Measurements from ENCODE around the gene CD276. TPM values are rescaled to one million over a fixed set of nuclear protein-coding genes. Genes with fewer than 3 reads are reported as not detected.
A peak's percentile ranks its signal among the peaks of the same experiment; 100 is the strongest.
"Not testable (repeated sequence)": the region's sequence is repeated elsewhere in the genome, so short reads cannot be mapped to it uniquely, and the experiment has no call there.

The CD276 gene
- total RNA-seq, 2 experiments from 2014 or later: not detected

GRCh38 chr15:73697033-73697467 is 12.9 kb downstream of the CD276 start:
- peak overlapping the region; percentile 10 for H3K27ac Mint-ChIP-seq
- DNase-seq: peak; percentile 47 to 90 (median 70)
- H3K4me1 Mint-ChIP-seq (ENCODE audit: low read depth): peaks cover 26% of the 10 kb centered on the region
- H3K4me1 ChIP-seq (ENCODE audit: insufficient read depth, low read length): peaks cover 26% of the 10 kb centered on the region
- no peaks in the 10 kb centered on the region for H3K9me3 ChIP-seq (ENCODE audit: control insufficient read depth in 1 of 2, insufficient read depth in 1 of 2, low read length in 2 of 2)
- ChIA-PET POLR2A (interaction anchor here (0.6 to 1.5 kb wide), 4 partner anchors 11 to 1321 kb away, joined by 3 to 5 read pairs (median 3); partner anchors contain the start of genes CD276 and HEXA), CTCF (interaction anchor here (0.6 to 5.2 kb wide), 3 partner anchors 19 to 68 kb away, joined by 3 to 67 read pairs (median 4); no protein-coding TSS in a partner anchor)
- ATAC-seq (ENCODE audit: poor library complexity): peak; percentile 92
- H3K27ac ChIP-seq (ENCODE audit: low read depth in 1 of 2, low read length in 2 of 2): no peak overlapping the region
- H3K4me3 ChIP-seq (ENCODE audit: low read length): no peak overlapping the region
- peak overlapping the region; percentile 34 for H3K4me3 Mint-ChIP-seq
- intact Hi-C loops (cut with DNase I, micrococcal nuclease): loop anchor here in 1 of 2 experiments (5.0 kb wide), 1 partner anchor 900 kb away; no protein-coding TSS in a partner anchor
- no peaks in the 10 kb centered on the region for H3K36me3 ChIP-seq (ENCODE audit: insufficient read depth, low read length)
- peaks cover 65% of the 10 kb centered on the region for H3K27me3 Mint-ChIP-seq
- H3K9me3 Mint-ChIP-seq: no peaks in the 10 kb centered on the region
- H3K36me3 Mint-ChIP-seq (ENCODE audit: low read depth): no peaks in the 10 kb centered on the region
- peaks cover 12 to 41% of the 10 kb centered on the region in 2 experiments for H3K27me3 ChIP-seq (ENCODE audit: control insufficient read depth in 1 of 2, insufficient read depth in 2 of 2, low read length in 2 of 2)
- no peak for TF ChIP-seq CTCF (IDR thresholded peaks at IDR 0.05)

GRCh38 chr15:73699249-73700040 is 15.3 kb downstream of the CD276 start:
- H3K27ac Mint-ChIP-seq: no peak overlapping the region
- H3K4me1 Mint-ChIP-seq (ENCODE audit: low read depth): peaks cover 26% of the 10 kb centered on the region
- H3K9me3 Mint-ChIP-seq: no peaks in the 10 kb centered on the region
- TF ChIP-seq CTCF (IDR thresholded peaks at IDR 0.05): no peak
- Histone ChIP-seq H3K27me3 (ENCODE audit: control insufficient read depth in 1 of 2, insufficient read depth in 2 of 2, low read length in 2 of 2) (peaks cover 12 to 33% of the 10 kb centered on the region in 2 experiments), H3K4me1 (ENCODE audit: insufficient read depth, low read length) (peaks cover 26% of the 10 kb centered on the region), H3K27ac (ENCODE audit: low read depth in 1 of 2, low read length in 2 of 2) (no peak overlapping the region), H3K36me3 (ENCODE audit: insufficient read depth, low read length) (no peaks in the 10 kb centered on the region), H3K4me3 (ENCODE audit: low read length) (no peak overlapping the region), H3K9me3 (ENCODE audit: control insufficient read depth in 1 of 2, insufficient read depth in 1 of 2, low read length in 2 of 2) (no peaks in the 10 kb centered on the region)
- ChIA-PET CTCF (interaction anchor here (0.6 to 5.2 kb wide), 10 partner anchors 8 to 458 kb away, joined by 3 to 67 read pairs (median 4); no protein-coding TSS in a partner anchor), POLR2A (interaction anchor here (1.1 to 1.5 kb wide), 2 partner anchors 22 to 139 kb away, joined by 6 read pairs; no protein-coding TSS in a partner anchor)
- DNase-seq: no peak
- no peak for ATAC-seq (ENCODE audit: poor library complexity)
- peaks cover 51% of the 10 kb centered on the region for H3K27me3 Mint-ChIP-seq
- no peak overlapping the region for H3K4me3 Mint-ChIP-seq
- intact Hi-C loops (cut with DNase I, micrococcal nuclease): loop anchor here (1.0 to 5.0 kb wide), 7 partner anchors 22 to 902 kb away; no protein-coding TSS in a partner anchor
- no peaks in the 10 kb centered on the region for H3K36me3 Mint-ChIP-seq (ENCODE audit: low read depth)

- Histone ChIP-seq H3K4me1 (ENCODE audit: insufficient read depth, low read length) (peaks cover 26% of the 10 kb centered on the region), H3K9me3 (ENCODE audit: control insufficient read depth in 1 of 2, insufficient read depth in 1 of 2, low read length in 2 of 2) (no peaks in the 10 kb centered on the region), H3K27ac (ENCODE audit: low read depth in 1 of 2, low read length in 2 of 2) (no peak overlapping the region), H3K27me3 (ENCODE audit: control insufficient read depth in 1 of 2, insufficient read depth in 2 of 2, low read length in 2 of 2) (peaks cover 5 to 25% of the 10 kb centered on the region in 2 experiments), H3K36me3 (ENCODE audit: insufficient read depth, low read length) (no peaks in the 10 kb centered on the region), H3K4me3 (ENCODE audit: low read length) (no peak overlapping the region)
- H3K27ac Mint-ChIP-seq: no peak overlapping the region
- peaks cover 31% of the 10 kb centered on the region for H3K4me1 Mint-ChIP-seq (ENCODE audit: low read depth)
- TF ChIP-seq CTCF (IDR thresholded peaks at IDR 0.05): peak; percentile 88
- no peaks in the 10 kb centered on the region for H3K9me3 Mint-ChIP-seq
- ChIA-PET CTCF (interaction anchor here (0.6 to 5.2 kb wide), 11 partner anchors 9 to 459 kb away, joined by 3 to 67 read pairs (median 4); no protein-coding TSS in a partner anchor), POLR2A (interaction anchor here (1.1 to 1.5 kb wide), 2 partner anchors 23 to 140 kb away, joined by 6 read pairs; no protein-coding TSS in a partner anchor)
- ATAC-seq (ENCODE audit: poor library complexity) (peak; percentile 44), DNase-seq (peak; percentile 61 to 90 (median 68))
- no peak overlapping the region for H3K4me3 Mint-ChIP-seq
- H3K36me3 Mint-ChIP-seq (ENCODE audit: low read depth): no peaks in the 10 kb centered on the region
- intact Hi-C loops (cut with DNase I, micrococcal nuclease): loop anchor here (1.0 to 5.0 kb wide), 6 partner anchors 23 to 459 kb away; no protein-coding TSS in a partner anchor
- H3K27me3 Mint-ChIP-seq: peaks cover 51% of the 10 kb centered on the region
These were observed 16.1 kb downstream of the CD276 start for GRCh38 chr15:73700041-73700842.

GRCh38 chr15:73702311-73703239 is 18.4 kb downstream of the CD276 start:
- H3K27ac Mint-ChIP-seq; ATAC-seq (ENCODE audit: poor library complexity); H3K4me1 ChIP-seq (ENCODE audit: insufficient read depth, low read length); H3K27ac ChIP-seq (ENCODE audit: low read depth in 1 of 2, low read length in 2 of 2); CTCF ChIA-PET; H3K4me3 ChIP-seq (ENCODE audit: low read length); DNase-seq; POLR2A ChIA-PET; H3K9me3 ChIP-seq (ENCODE audit: control insufficient read depth in 1 of 2, insufficient read depth in 1 of 2, low read length in 2 of 2); H3K36me3 ChIP-seq (ENCODE audit: insufficient read depth, low read length); H3K36me3 Mint-ChIP-seq (ENCODE audit: low read depth); H3K9me3 Mint-ChIP-seq; H3K4me3 Mint-ChIP-seq: not testable (repeated sequence)
- intact Hi-C loops (cut with DNase I, micrococcal nuclease): loop anchor here in 1 of 2 experiments (5.0 kb wide), 1 partner anchor 140 kb away; no protein-coding TSS in a partner anchor
- peaks cover 3 to 13% of the 10 kb centered on the region in 2 experiments for H3K27me3 ChIP-seq (ENCODE audit: control insufficient read depth in 1 of 2, insufficient read depth in 2 of 2, low read length in 2 of 2)
- Mint-ChIP-seq H3K4me1 (ENCODE audit: low read depth) (peaks cover 16% of the 10 kb centered on the region), H3K27me3 (peaks cover 37% of the 10 kb centered on the region)

All from CD4-positive, alpha-beta T cell (primary cell).